ENCODE data around the gene KDM4C. TPM values are rescaled to one million over a fixed set of nuclear protein-coding genes. Genes with fewer than 3 reads are reported as not detected.

Gene KDM4C
- total RNA-seq, 2 experiments from 2014 or later, result 51.5 to 60.3 TPM

DNA sequence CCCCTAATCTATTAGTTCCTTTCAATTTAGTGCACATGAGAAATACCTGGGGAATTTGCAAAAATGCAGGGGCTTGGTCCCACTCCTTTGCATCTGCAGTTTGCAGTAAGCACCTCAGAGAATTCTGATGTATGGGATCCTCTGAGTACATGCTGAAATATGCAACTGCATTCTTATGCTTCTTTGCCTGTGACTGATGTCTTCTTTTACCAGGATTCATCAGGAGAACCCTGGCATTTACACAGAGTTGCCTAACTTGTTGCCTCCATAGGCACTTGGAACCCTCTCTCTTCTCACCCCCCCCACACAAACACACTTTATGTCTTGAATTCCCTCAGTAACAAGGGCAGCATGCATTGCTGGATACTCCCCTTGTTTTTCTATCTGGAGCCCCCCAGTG is 173.1 kb downstream of the KDM4C start:
- Histone ChIP-seq H3K27ac (ENCODE audit: low read depth, low read length, poor library complexity, severe bottlenecking) (no peak overlapping the region), H3K9me2 (ENCODE audit: insufficient read depth, low read length) (no peaks in the 10 kb centered on the region), H3K4me2 (ENCODE audit: low read length) (no peak overlapping the region), H3K9me3 (ENCODE audit: low read length) (no peaks in the 10 kb centered on the region), H4K20me1 (ENCODE audit: insufficient read depth, low read length) (no peaks in the 10 kb centered on the region), H3K36me3 (ENCODE audit: insufficient read depth, low read length) (no peaks in the 10 kb centered on the region), H2AFZ (ENCODE audit: low read length) (no peak overlapping the region), H3K4me1 (ENCODE audit: insufficient read depth, low read length, poor library complexity, severe bottlenecking) (peaks cover 13% of the 10 kb centered on the region), H3K4me3 (ENCODE audit: low read depth, low read length, poor library complexity, severe bottlenecking) (no peak overlapping the region), H3K79me2 (ENCODE audit: insufficient read depth, low read depth, low read length) (no peaks in the 10 kb centered on the region)
- intact Hi-C loops (cut with micrococcal nuclease; ENCODE audit: unreplicated experiment), result no loop called here
- CTCF ChIA-PET (ENCODE audit: unreplicated experiment), result no interaction called here
- no TSS peak for BruUV-seq (replicated peaks)
- no peak for DNase-seq (ENCODE audit: low spot score)
- POLR2A ChIA-PET, result no interaction called here
- no peak for TF ChIP-seq EZH2phosphoT487 (IDR thresholded peaks at IDR 0.05; ENCODE audit: borderline replicate concordance, low read depth, low read length)
- TF ChIP-seq, protein P1, sequence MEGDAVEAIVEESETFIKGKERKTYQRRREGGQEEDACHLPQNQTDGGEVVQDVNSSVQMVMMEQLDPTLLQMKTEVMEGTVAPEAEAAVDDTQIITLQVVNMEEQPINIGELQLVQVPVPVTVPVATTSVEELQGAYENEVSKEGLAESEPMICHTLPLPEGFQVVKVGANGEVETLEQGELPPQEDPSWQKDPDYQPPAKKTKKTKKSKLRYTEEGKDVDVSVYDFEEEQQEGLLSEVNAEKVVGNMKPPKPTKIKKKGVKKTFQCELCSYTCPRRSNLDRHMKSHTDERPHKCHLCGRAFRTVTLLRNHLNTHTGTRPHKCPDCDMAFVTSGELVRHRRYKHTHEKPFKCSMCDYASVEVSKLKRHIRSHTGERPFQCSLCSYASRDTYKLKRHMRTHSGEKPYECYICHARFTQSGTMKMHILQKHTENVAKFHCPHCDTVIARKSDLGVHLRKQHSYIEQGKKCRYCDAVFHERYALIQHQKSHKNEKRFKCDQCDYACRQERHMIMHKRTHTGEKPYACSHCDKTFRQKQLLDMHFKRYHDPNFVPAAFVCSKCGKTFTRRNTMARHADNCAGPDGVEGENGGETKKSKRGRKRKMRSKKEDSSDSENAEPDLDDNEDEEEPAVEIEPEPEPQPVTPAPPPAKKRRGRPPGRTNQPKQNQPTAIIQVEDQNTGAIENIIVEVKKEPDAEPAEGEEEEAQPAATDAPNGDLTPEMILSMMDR (conservative IDR thresholded peaks at IDR 0.05; ENCODE audit: low read length), result no peak

DNA sequence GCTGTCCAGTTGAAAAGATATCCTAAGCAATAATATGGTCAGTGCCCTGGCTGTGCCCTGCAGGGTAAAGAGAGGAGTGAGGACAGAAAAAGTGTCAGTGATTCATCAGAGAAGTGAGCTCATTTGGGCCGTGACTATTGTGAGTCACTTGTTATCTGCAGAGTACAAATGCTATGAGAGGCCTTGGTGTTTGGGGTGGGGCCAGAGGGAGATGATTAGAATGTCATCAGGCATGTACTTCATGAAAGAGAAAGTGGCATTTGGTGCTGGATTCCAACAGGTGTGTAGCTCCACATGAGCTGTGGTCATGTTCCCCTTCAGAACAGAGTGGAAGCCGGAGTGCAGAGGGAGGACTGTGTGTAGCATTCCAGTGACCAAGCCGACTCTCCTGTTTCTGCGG is 174.1 kb downstream of the KDM4C start:
- no peak for DNase-seq (ENCODE audit: low spot score)
- no peak overlapping the region for H3K27ac ChIP-seq (ENCODE audit: low read depth, low read length, poor library complexity, severe bottlenecking)

GRCh38 chr9:6936103-6936502 is 178.3 kb downstream of the KDM4C start:
- H3K9me3 ChIP-seq (ENCODE audit: low read length), result no peaks in the 10 kb centered on the region
- no peak overlapping the region for H3K4me2 ChIP-seq (ENCODE audit: low read length)
- no peak overlapping the region for H3K27ac ChIP-seq (ENCODE audit: low read depth, low read length, poor library complexity, severe bottlenecking)
- no peak for DNase-seq (ENCODE audit: low spot score)
- no peak overlapping the region for H2AFZ ChIP-seq (ENCODE audit: low read length)
- no peaks in the 10 kb centered on the region for H4K20me1 ChIP-seq (ENCODE audit: insufficient read depth, low read length)
- no peak for TF ChIP-seq EZH2phosphoT487 (IDR thresholded peaks at IDR 0.05; ENCODE audit: borderline replicate concordance, low read depth, low read length)
- TF ChIP-seq, protein P1 (conservative IDR thresholded peaks at IDR 0.05; ENCODE audit: low read length), result no peak
- H3K79me2 ChIP-seq (ENCODE audit: insufficient read depth, low read depth, low read length), result no peaks in the 10 kb centered on the region
- no peaks in the 10 kb centered on the region for H3K36me3 ChIP-seq (ENCODE audit: insufficient read depth, low read length)
- no TSS peak for BruUV-seq (replicated peaks)
- no peaks in the 10 kb centered on the region for H3K9me2 ChIP-seq (ENCODE audit: insufficient read depth, low read length)
- CTCF ChIA-PET (ENCODE audit: unreplicated experiment), result no interaction called here
- no peak overlapping the region for H3K4me3 ChIP-seq (ENCODE audit: low read depth, low read length, poor library complexity, severe bottlenecking)
- peaks cover 13% of the 10 kb centered on the region for H3K4me1 ChIP-seq (ENCODE audit: insufficient read depth, low read length, poor library complexity, severe bottlenecking)
- POLR2A ChIA-PET, result interaction anchor here (0.9 kb wide), 1 partner anchor 11 kb away, joined by 3 read pairs; no protein-coding TSS in a partner anchor
- intact Hi-C loops (cut with micrococcal nuclease; ENCODE audit: unreplicated experiment), result no loop called here

More for the DNA sequence above, 174.1 kb downstream of the KDM4C start:
- CTCF ChIA-PET (ENCODE audit: unreplicated experiment), result no interaction called here
- no peak for TF ChIP-seq EZH2phosphoT487 (IDR thresholded peaks at IDR 0.05; ENCODE audit: borderline replicate concordance, low read depth, low read length)
- TF ChIP-seq, protein P1 (conservative IDR thresholded peaks at IDR 0.05; ENCODE audit: low read length), result no peak
- intact Hi-C loops (cut with micrococcal nuclease; ENCODE audit: unreplicated experiment), result no loop called here
- Histone ChIP-seq H2AFZ (ENCODE audit: low read length) (no peak overlapping the region), H4K20me1 (ENCODE audit: insufficient read depth, low read length) (no peaks in the 10 kb centered on the region), H3K36me3 (ENCODE audit: insufficient read depth, low read length) (no peaks in the 10 kb centered on the region), H3K4me3 (ENCODE audit: low read depth, low read length, poor library complexity, severe bottlenecking) (no peak overlapping the region), H3K9me3 (ENCODE audit: low read length) (no peaks in the 10 kb centered on the region), H3K4me1 (ENCODE audit: insufficient read depth, low read length, poor library complexity, severe bottlenecking) (peaks cover 13% of the 10 kb centered on the region), H3K79me2 (ENCODE audit: insufficient read depth, low read depth, low read length) (no peaks in the 10 kb centered on the region), H3K9me2 (ENCODE audit: insufficient read depth, low read length) (no peaks in the 10 kb centered on the region), H3K4me2 (ENCODE audit: low read length) (no peak overlapping the region)
- no TSS peak for BruUV-seq (replicated peaks)
- POLR2A ChIA-PET, result interaction anchor here (0.6 to 0.8 kb wide), 3 partner anchors 20 to 53 kb away, joined by 3 to 4 read pairs (median 3); no protein-coding TSS in a partner anchor
